Measurements from ENCODE around the gene TRPM3.

- TF ChIP-seq POLR2A (IDR thresholded peaks at IDR 0.05) = no peak
- TF ChIP-seq, protein P1, sequence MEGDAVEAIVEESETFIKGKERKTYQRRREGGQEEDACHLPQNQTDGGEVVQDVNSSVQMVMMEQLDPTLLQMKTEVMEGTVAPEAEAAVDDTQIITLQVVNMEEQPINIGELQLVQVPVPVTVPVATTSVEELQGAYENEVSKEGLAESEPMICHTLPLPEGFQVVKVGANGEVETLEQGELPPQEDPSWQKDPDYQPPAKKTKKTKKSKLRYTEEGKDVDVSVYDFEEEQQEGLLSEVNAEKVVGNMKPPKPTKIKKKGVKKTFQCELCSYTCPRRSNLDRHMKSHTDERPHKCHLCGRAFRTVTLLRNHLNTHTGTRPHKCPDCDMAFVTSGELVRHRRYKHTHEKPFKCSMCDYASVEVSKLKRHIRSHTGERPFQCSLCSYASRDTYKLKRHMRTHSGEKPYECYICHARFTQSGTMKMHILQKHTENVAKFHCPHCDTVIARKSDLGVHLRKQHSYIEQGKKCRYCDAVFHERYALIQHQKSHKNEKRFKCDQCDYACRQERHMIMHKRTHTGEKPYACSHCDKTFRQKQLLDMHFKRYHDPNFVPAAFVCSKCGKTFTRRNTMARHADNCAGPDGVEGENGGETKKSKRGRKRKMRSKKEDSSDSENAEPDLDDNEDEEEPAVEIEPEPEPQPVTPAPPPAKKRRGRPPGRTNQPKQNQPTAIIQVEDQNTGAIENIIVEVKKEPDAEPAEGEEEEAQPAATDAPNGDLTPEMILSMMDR (IDR thresholded peaks at IDR 0.05 in 4 of 5, conservative IDR thresholded peaks at IDR 0.05 in 1 of 5) = no peak
These were observed 568.9 kb downstream of the TRPM3 start for GRCh38 chr9:70552561-70552960.

Measured in gastrocnemius medialis (tissue), 4 donors.